Calu3 (cell line): Measurements from ENCODE around the gene NPTX1. TPM values are rescaled to one million over a fixed set of nuclear protein-coding genes. Genes with fewer than 3 reads are reported as not detected.

Source experiments
- BruUV-seq: library from RNA; stranded (reverse); fragments of 400-500 nt; replicated peaks from 2 replicates; lab custom pipeline; 2021; lab: Mats Ljungman, UMichigan
- CTCF ChIA-PET: fragments of 300-600 bp; sonication (Branson Sonifier 250); formaldehyde crosslinking; loops from one replicate; lab custom pipeline; 2022; ENCODE audit warnings: antibody characterized with exemption; lab: Charles Lee
- DNase-seq: peaks from one replicate; pipeline ENCODE4 v3.0.0; 2022
- H3K27ac Mint-ChIP-seq: one replicate; pipeline ENCODE4 v1.8.0; 2022; ENCODE audit warnings: mixed read lengths; ENCODE audit not compliant: unreplicated experiment
- H3K27me3 Mint-ChIP-seq: one replicate; pipeline ENCODE4 v1.8.0; 2022; ENCODE audit warnings: mixed read lengths; ENCODE audit not compliant: unreplicated experiment
- H3K36me3 Mint-ChIP-seq: one replicate; pipeline ENCODE4 v1.8.0; 2022; ENCODE audit warnings: mild to moderate bottlenecking, moderate library complexity, mixed read lengths; ENCODE audit not compliant: insufficient read depth, unreplicated experiment
- H3K4me1 Mint-ChIP-seq: one replicate; pipeline ENCODE4 v1.8.0; 2022; ENCODE audit warnings: mild to moderate bottlenecking, low read depth, mixed read lengths; ENCODE audit not compliant: unreplicated experiment
- H3K4me3 Mint-ChIP-seq: one replicate; pipeline ENCODE4 v1.8.0; 2022; ENCODE audit warnings: mild to moderate bottlenecking, low read depth, moderate library complexity, mixed read lengths; ENCODE audit not compliant: unreplicated experiment
- H3K9me3 Mint-ChIP-seq: one replicate; pipeline ENCODE4 v1.8.0; 2022; ENCODE audit warnings: low read depth, mixed read lengths; ENCODE audit not compliant: unreplicated experiment
- intact Hi-C: fragments of 100-400 bp; cut with micrococcal nuclease; formaldehyde crosslinking; loops from one replicate; pipeline ENCODE4 v1.10.0; 2022; ENCODE audit not compliant: unreplicated experiment
- total RNA-seq: library from RNA; stranded (reverse); gene quantifications from 2 replicates; pipeline ENCODE4 v1.2.3, GENCODE V29; 2022
- TF ChIP-seq, protein P1 (sequence below): fragments of 200-600 bp; IDR thresholded peaks from one replicate; pipeline ENCODE4 v1.8.0; 2022; ENCODE audit warnings: antibody characterized with exemption; ENCODE audit not compliant: unreplicated experiment

The NPTX1 gene
- total RNA-seq, 1 experiment from 2014 or later, result 0.21 TPM

DNA sequence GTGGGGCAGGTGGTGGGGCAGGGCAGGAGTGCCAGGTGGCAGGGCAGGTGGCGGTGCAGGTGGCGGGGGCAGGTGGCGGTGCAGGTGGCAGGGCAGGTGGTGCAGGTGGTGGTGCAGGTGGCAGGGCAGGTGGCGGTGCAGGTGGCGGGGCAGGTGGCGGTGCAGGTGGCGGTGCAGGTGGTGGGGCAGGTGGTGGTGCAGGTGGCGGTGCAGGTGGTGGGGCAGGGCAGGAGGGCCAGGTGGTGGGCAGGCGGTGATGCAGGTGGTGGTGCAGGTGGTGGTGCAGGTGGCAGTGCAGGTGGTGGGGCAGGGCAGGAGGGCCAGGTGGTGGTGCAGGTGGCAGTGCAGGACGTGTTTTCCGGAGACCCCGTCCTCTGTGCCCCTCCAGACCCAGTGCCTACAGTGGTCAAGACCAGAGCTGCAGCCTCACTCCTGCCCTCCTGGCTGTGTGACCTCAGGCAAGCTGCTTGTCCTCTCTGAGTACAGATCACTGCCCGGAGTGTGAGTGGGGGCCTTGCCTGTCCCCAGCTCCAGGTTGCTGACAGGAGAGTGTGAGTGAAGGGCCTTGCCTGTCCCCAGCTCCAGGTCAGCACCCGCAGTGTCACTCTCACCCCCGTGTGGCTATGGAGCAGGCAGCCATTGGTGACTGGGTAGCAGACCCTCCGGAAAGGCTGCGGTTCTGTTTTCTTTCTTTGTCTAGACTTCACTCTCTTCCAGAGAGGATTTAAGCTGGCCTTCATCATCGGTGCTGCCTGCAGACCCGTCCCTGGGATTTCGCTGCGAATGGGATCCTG, 16.1 kb upstream of the NPTX1 start:
- no peak overlapping the region for H3K27ac Mint-ChIP-seq
- intact Hi-C loops, result no loop called here
- no peaks in the 10 kb centered on the region for H3K36me3 Mint-ChIP-seq
- TF ChIP-seq, protein P1, sequence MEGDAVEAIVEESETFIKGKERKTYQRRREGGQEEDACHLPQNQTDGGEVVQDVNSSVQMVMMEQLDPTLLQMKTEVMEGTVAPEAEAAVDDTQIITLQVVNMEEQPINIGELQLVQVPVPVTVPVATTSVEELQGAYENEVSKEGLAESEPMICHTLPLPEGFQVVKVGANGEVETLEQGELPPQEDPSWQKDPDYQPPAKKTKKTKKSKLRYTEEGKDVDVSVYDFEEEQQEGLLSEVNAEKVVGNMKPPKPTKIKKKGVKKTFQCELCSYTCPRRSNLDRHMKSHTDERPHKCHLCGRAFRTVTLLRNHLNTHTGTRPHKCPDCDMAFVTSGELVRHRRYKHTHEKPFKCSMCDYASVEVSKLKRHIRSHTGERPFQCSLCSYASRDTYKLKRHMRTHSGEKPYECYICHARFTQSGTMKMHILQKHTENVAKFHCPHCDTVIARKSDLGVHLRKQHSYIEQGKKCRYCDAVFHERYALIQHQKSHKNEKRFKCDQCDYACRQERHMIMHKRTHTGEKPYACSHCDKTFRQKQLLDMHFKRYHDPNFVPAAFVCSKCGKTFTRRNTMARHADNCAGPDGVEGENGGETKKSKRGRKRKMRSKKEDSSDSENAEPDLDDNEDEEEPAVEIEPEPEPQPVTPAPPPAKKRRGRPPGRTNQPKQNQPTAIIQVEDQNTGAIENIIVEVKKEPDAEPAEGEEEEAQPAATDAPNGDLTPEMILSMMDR, result no peak
- H3K4me3 Mint-ChIP-seq, result no peak overlapping the region
- BruUV-seq, result no TSS peak
- peaks cover 8% of the 10 kb centered on the region for H3K4me1 Mint-ChIP-seq
- DNase-seq, result no peak
- no peaks in the 10 kb centered on the region for H3K9me3 Mint-ChIP-seq
- CTCF ChIA-PET, result interaction anchor here (0.8 kb wide), 1 partner anchor 176 kb away, joined by 8 read pairs; no protein-coding TSS in a partner anchor
- H3K27me3 Mint-ChIP-seq, result peaks cover 71% of the 10 kb centered on the region

DNA sequence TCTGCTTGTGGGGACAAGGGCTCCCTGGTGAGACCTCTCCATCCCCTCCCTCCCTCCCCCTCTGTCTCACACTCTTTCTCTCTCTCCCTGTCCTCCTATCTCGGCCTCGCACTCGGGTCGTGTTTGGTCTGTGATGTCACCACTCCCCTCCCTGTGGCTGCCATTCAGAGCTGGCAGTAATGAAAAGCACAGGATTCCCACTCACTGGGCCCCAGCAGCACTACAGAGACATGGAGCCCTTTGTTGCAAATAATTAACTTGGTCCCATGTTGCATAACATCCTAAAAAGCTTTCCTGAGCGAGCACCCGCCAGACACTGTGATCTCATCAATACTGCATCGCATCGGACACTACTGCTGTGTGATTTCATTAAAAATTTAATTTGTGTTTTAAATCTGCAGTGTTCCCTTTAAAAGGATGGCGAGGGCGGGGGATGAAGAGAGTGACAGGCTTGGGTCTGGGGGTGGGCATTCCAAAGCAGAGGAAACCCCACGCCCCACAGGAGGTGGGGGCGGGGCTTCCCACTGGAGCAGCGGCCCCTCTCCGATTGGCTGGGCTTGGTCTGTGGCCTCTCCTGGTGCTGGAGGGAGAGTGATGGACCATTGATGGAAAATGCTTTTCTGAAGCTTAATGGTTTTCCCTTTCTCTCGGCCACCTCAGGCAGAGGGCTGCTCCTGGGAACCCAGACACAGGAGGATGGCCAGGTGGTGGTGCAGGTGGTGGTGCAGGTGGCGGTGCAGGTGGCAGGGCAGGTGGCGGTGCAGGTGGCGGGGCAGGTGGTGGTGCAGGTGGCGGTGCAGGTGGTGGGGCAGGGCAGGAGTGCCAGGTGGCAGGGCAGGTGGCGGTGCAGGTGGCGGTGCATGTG, 15.3 kb upstream of the NPTX1 start:
- intact Hi-C loops, result no loop called here
- BruUV-seq, result no TSS peak
- Mint-ChIP-seq H3K4me3 (no peak overlapping the region), H3K27ac (no peak overlapping the region), H3K9me3 (no peaks in the 10 kb centered on the region), H3K4me1 (peaks cover 8% of the 10 kb centered on the region), H3K36me3 (no peaks in the 10 kb centered on the region), H3K27me3 (peaks cover 71% of the 10 kb centered on the region)
- CTCF ChIA-PET, result interaction anchor here (0.7 to 0.8 kb wide), 2 partner anchors 175 to 723 kb away, joined by 5 to 8 read pairs; no protein-coding TSS in a partner anchor
- TF ChIP-seq, protein P1, result no peak
- no peak for DNase-seq

DNA sequence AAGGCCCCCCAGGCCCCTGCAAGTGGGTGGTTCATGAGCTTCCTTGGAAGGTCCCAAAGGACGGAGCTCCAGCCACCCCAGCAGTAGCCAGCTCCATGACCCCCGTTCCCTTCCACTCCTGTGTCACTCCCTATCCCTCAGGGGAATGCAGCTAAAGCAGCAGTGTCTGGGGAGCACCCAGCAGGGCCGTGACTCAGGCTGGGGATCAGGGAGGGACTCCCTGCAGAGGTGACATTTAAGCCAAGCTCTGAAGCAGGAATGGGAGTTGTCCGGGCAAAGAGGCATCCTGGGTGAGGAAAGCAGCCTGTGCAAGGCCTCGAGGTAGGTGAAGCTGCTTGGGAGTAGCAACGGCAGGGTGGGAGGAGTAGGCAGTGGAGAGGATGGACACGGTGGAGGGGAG, 11.1 kb upstream of the NPTX1 start:
- peaks cover 15% of the 10 kb centered on the region for H3K4me1 Mint-ChIP-seq
- H3K27me3 Mint-ChIP-seq, result peaks cover 70% of the 10 kb centered on the region
- DNase-seq, result no peak
- no TSS peak for BruUV-seq
- peaks cover 4% of the 10 kb centered on the region for H3K36me3 Mint-ChIP-seq
- intact Hi-C loops, result no loop called here
- CTCF ChIA-PET, result no interaction called here
- no peak overlapping the region for H3K4me3 Mint-ChIP-seq
- no peaks in the 10 kb centered on the region for H3K9me3 Mint-ChIP-seq
- TF ChIP-seq, protein P1, result no peak
- no peak overlapping the region for H3K27ac Mint-ChIP-seq

DNA sequence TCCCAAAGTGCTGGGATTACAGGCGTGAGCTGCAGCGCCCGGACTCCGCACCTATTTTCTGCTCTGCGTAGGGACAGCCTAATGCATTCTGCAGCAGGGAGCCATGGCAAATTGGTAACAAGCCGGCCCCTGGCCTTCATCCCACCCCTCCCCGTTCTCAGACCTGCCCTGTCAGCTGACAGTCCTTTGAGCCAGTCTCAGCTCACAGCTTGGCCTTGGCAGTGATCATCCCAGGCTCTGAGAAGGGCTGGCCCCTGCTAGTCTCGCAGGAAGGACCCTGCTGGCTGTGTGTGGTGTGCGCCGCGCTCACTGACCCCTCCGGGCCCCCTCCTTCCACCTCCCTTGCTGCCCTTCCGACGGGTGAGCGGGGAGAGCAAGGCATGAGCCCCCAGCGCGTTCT, 10.3 kb upstream of the NPTX1 start:
- no peak overlapping the region for H3K4me3 Mint-ChIP-seq
- intact Hi-C loops, result no loop called here
- H3K27me3 Mint-ChIP-seq, result peaks cover 75% of the 10 kb centered on the region
- CTCF ChIA-PET, result no interaction called here
- H3K36me3 Mint-ChIP-seq, result peaks cover 4% of the 10 kb centered on the region
- TF ChIP-seq, protein P1, result no peak
- H3K4me1 Mint-ChIP-seq, result peaks cover 22% of the 10 kb centered on the region
- DNase-seq, result no peak
- no peak overlapping the region for H3K27ac Mint-ChIP-seq
- no peaks in the 10 kb centered on the region for H3K9me3 Mint-ChIP-seq
- BruUV-seq, result no TSS peak
